ENCODE results near the gene TSPAN13.

Gene TSPAN13

DNA sequence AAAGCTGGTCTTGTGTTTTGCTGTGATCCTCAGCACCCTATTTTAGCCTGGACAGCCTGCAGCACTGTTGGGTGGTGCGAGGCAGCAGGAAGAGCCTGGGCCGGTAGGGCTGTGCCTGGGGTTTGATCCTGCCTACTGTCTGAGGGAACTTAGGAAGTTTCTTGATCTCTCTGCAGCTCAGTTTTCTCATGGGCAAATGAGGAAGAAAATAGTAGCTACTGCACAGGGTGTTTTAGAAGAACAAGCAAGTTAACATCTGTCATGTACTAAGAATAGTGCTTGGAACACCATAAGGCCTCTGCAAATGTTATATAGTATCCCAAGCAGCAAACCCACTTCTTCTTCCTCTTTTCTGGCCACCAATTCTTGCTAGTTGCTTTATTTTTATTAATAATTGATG lies 63.3 kb downstream of the TSPAN13 start:
- no peak overlapping the region for H3K27ac ChIP-seq
- no peaks in the 10 kb centered on the region for H3K27me3 ChIP-seq (replicated peaks)
- TF ChIP-seq, protein P1, sequence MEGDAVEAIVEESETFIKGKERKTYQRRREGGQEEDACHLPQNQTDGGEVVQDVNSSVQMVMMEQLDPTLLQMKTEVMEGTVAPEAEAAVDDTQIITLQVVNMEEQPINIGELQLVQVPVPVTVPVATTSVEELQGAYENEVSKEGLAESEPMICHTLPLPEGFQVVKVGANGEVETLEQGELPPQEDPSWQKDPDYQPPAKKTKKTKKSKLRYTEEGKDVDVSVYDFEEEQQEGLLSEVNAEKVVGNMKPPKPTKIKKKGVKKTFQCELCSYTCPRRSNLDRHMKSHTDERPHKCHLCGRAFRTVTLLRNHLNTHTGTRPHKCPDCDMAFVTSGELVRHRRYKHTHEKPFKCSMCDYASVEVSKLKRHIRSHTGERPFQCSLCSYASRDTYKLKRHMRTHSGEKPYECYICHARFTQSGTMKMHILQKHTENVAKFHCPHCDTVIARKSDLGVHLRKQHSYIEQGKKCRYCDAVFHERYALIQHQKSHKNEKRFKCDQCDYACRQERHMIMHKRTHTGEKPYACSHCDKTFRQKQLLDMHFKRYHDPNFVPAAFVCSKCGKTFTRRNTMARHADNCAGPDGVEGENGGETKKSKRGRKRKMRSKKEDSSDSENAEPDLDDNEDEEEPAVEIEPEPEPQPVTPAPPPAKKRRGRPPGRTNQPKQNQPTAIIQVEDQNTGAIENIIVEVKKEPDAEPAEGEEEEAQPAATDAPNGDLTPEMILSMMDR (IDR thresholded peaks at IDR 0.05; ENCODE audit: low read depth, low read length, missing control alignments), result no peak
- in situ Hi-C loops (cut with HindIII; ENCODE audit: low pct_ligation_motif_present, low sequenced_read_pairs), result no loop called here
- H3K36me3 ChIP-seq (replicated peaks), result no peaks in the 10 kb centered on the region
- DNase-seq, result no peak
- H3K4me3 ChIP-seq (ENCODE audit: low read depth, low read length), result no peak overlapping the region

DNA sequence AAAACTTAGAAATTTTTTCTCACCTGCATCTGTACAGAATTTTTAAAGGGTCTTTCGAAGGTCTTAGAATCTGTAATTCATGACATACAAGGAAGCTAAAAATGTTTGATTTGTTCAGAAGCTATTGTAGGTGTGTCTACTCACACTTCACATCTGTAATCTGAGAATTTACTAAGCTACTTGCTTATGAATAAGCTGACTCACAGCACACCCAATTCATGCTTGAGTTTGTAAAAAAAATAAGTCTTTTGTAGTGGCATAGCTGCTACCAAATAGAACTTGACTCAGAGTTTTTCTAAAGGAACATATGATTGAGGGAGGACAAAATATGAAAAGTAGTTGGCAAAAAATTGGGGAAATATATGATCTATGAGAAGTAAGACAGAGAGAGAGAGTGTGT lies 64.0 kb downstream of the TSPAN13 start:
- TF ChIP-seq, protein P1 (IDR thresholded peaks at IDR 0.05; ENCODE audit: low read depth, low read length, missing control alignments), result no peak
- Histone ChIP-seq H3K27ac (no peak overlapping the region), H3K36me3 (replicated peaks) (no peaks in the 10 kb centered on the region), H3K27me3 (replicated peaks) (no peaks in the 10 kb centered on the region), H3K4me3 (ENCODE audit: low read depth, low read length) (no peak overlapping the region)
- peak; percentile 50 for DNase-seq
- in situ Hi-C loops (cut with HindIII; ENCODE audit: low pct_ligation_motif_present, low sequenced_read_pairs), result no loop called here

DNA sequence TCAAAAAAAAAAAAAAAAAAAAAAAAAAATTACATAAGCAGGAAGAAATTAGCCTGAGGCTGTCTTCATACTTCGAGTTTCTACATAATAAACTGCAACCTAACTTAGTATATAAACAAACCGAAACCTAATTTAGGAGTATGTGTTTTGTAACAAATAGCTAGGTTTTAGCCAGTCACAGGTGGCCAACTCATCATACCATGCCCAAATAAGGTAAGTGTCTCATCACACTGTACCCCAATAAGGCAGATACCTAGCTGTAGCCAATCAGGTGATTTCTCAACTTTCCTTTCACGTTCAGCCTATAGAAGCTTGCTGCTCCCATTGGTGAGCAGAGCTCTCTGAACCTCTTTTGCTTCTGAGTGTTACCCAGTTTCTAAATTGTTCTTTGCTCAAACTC lies 65.2 kb downstream of the TSPAN13 start:
- Histone ChIP-seq H3K27me3 (replicated peaks) (no peaks in the 10 kb centered on the region), H3K4me3 (ENCODE audit: low read depth, low read length) (no peak overlapping the region), H3K27ac (no peak overlapping the region), H3K36me3 (replicated peaks) (no peaks in the 10 kb centered on the region)
- TF ChIP-seq, protein P1 (IDR thresholded peaks at IDR 0.05; ENCODE audit: low read depth, low read length, missing control alignments), result no peak
- DNase-seq, result no peak
- in situ Hi-C loops (cut with HindIII; ENCODE audit: low pct_ligation_motif_present, low sequenced_read_pairs), result no loop called here

DNA sequence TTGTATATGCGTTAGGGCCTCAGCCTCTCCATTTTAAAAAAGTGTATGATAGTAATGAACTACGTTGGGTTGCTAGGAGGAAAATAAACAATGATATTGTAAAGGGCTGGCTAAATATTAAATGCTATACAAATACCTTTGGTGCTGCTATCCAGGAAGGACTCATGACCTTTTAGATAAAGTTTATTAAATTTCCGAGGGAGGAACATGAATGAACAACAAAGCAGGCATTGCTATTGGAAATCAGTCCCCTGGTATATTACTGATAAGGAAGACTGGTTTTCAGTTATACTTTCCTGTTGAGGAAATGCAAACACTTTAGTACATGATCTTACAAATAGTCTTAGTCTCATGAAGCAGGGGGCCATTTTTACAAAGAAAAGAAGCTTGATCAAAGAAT lies 68.5 kb downstream of the TSPAN13 start:
- H3K27me3 ChIP-seq (replicated peaks), result no peaks in the 10 kb centered on the region
- no peak for DNase-seq
- H3K36me3 ChIP-seq (replicated peaks), result no peaks in the 10 kb centered on the region
- in situ Hi-C loops (cut with HindIII; ENCODE audit: low pct_ligation_motif_present, low sequenced_read_pairs), result no loop called here
- TF ChIP-seq, protein P1 (IDR thresholded peaks at IDR 0.05; ENCODE audit: low read depth, low read length, missing control alignments), result no peak
- no peak overlapping the region for H3K4me3 ChIP-seq (ENCODE audit: low read depth, low read length)
- H3K27ac ChIP-seq, result no peak overlapping the region

DNA sequence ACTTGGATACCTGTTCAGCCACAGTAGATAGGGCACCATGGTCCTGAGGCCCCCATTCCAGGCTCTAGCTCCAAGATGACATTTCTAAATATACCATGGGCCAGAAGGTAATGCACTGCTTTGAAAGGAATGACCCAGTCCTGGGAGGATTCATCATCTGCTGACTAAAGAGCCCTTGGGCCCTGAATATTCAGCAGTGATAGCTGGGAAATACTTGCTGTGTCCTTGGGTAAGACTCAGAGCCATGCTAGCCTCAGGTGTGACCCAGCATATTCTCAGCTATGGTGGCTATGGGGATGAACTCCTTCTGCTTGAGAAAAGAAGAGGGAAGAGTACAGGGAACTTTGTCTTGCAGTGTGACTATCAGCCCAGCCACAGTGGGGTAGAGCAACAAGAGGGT lies 72.5 kb downstream of the TSPAN13 start:
- Histone ChIP-seq H3K4me3 (ENCODE audit: low read depth, low read length) (no peak overlapping the region), H3K27ac (no peak overlapping the region), H3K36me3 (replicated peaks) (no peaks in the 10 kb centered on the region), H3K27me3 (replicated peaks) (no peaks in the 10 kb centered on the region)
- in situ Hi-C loops (cut with HindIII; ENCODE audit: low pct_ligation_motif_present, low sequenced_read_pairs), result no loop called here
- TF ChIP-seq, protein P1 (IDR thresholded peaks at IDR 0.05; ENCODE audit: low read depth, low read length, missing control alignments), result no peak
- no peak for DNase-seq

DNA sequence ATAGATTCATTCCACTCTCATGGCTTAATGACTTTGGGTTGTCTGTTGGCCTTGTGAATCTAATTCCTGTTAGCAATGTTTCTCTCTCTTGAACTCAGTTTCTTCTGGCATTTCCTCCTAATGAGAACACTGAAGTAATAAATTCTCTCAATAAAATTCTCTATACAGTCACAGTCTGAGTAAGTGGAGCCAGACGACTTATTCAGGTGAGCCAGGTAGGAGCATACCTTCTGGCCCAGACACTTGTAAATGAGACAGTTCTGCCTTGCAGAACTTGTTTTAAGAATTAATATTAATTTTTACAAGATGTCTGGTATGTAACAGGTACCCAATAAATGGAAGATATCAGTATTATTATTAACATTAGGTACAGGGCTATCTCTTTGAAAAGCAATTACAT lies 79.8 kb downstream of the TSPAN13 start:
- Histone ChIP-seq H3K4me3 (ENCODE audit: low read depth, low read length) (no peak overlapping the region), H3K27me3 (replicated peaks) (no peaks in the 10 kb centered on the region), H3K36me3 (replicated peaks) (no peaks in the 10 kb centered on the region), H3K27ac (no peak overlapping the region)
- no peak for DNase-seq
- in situ Hi-C loops (cut with HindIII; ENCODE audit: low pct_ligation_motif_present, low sequenced_read_pairs), result no loop called here
- TF ChIP-seq, protein P1 (IDR thresholded peaks at IDR 0.05; ENCODE audit: low read depth, low read length, missing control alignments), result no peak

Measured in brain microvascular endothelial cell (primary cell).